Kidney (tissue), 14 donors: ENCODE measurements around the gene XDH. TPM values are rescaled to one million over a fixed set of nuclear protein-coding genes. Genes with fewer than 3 reads are reported as not detected.

Experiments used
- DNase-seq, 5 donors: peaks; one replicate each; pipeline ENCODE4 v3.0.0-alpha.2; 2013 to 2020
- FAIRE-seq: peaks from 2 replicates; lab custom pipeline; 2012; peaks lifted over from hg19 to GRCh38; lab: Jason Lieb, UNC
- H3K27ac ChIP-seq, 2 donors: one replicate each; pipeline ENCODE4 v1.7.0; 2013; ENCODE audit warnings: low read depth in 2 of 2, low read length in 2 of 2, inconsistent platforms in 1 of 2
- H3K27me3 ChIP-seq: one replicate; pipeline ENCODE4 v1.7.1; 2013; ENCODE audit warnings: low read length, inconsistent platforms; ENCODE audit not compliant: control insufficient read depth, insufficient read depth
- H3K36me3 ChIP-seq, 3 donors: one replicate each; pipeline versions ENCODE4 v1.7.0 to v1.7.1; 2013; ENCODE audit warnings: low read length in 3 of 3, control low read depth in 1 of 3, inconsistent platforms in 1 of 3; ENCODE audit not compliant: insufficient read depth in 3 of 3, control insufficient read depth in 2 of 3
- H3K4me1 ChIP-seq, 3 donors: one replicate each; pipeline versions ENCODE4 v1.7.0 to v1.7.1; 2013; ENCODE audit warnings: low read length in 3 of 3, inconsistent platforms in 1 of 3, low read depth in 1 of 3; ENCODE audit not compliant: control insufficient read depth in 2 of 3, insufficient read depth in 2 of 3
- H3K4me3 ChIP-seq, 3 donors: one replicate each; pipeline versions ENCODE4 v1.7.0 to v1.8.1; 2013; ENCODE audit warnings: low read length in 3 of 3, control low read depth in 1 of 3, inconsistent platforms in 1 of 3
- H3K9ac ChIP-seq, 3 donors: one replicate each; pipeline versions ENCODE4 v1.7.0 to v1.7.1; 2013; ENCODE audit warnings: low read length in 3 of 3, control low read depth in 1 of 3, inconsistent platforms in 1 of 3
- H3K9me3 ChIP-seq, 3 donors: one replicate each; pipeline versions ENCODE4 v1.7.0 to v1.7.1; 2013; ENCODE audit warnings: low read length in 3 of 3, control low read depth in 1 of 3, inconsistent platforms in 1 of 3; ENCODE audit not compliant: control insufficient read depth in 2 of 3, insufficient read depth in 1 of 3
- intact Hi-C: fragments of 100-400 bp; cut with DNase I; formaldehyde crosslinking; loops from one replicate; pipeline ENCODE4 v1.11.1; 2022
- polyA plus RNA-seq: library from polyadenylated mRNA; stranded (reverse); fragments of 350-450 nt; fragmentation: Illumina TruSeq; extraction: RNeasy Lipid Tissue Mini Kit (QIAGEN cat#74804); gene quantifications from one replicate; pipeline ENCODE4 v1.2.3, GENCODE V29; 2014; ENCODE audit warnings: low read depth, low replicate concordance; ENCODE audit not compliant: insufficient read depth
- total RNA-seq: library from RNA; stranded (reverse); fragmentation: NEBNext Ultra II Directional; extraction: Animal tissue kit (Norgen Biotek cat#: 25700); gene quantifications from one replicate; pipeline ENCODE4 v1.2.1, GENCODE V29; 2021
- TF ChIP-seq, protein P1 (sequence below): IDR thresholded peaks from 3 replicates; pipeline ENCODE4 v1.5.1; 2012; ENCODE audit warnings: mild to moderate bottlenecking, moderate library complexity, borderline replicate concordance; ENCODE audit not compliant: insufficient read depth; ENCODE audit errors: extremely low read depth
- donor health status: control.
- donor health status: control.
- donor health status: control.
- donor health status: control.
- donor health status: control.
- donor health status: DM: yes; HTN: yes; CAD: no.
- donor health status: Normal renal cell carcinoma (clear cell type).

Gene XDH
- total and polyA plus RNA-seq, 2 donors from 2014 or later = 3.1 TPM; not detected in 1

DNA sequence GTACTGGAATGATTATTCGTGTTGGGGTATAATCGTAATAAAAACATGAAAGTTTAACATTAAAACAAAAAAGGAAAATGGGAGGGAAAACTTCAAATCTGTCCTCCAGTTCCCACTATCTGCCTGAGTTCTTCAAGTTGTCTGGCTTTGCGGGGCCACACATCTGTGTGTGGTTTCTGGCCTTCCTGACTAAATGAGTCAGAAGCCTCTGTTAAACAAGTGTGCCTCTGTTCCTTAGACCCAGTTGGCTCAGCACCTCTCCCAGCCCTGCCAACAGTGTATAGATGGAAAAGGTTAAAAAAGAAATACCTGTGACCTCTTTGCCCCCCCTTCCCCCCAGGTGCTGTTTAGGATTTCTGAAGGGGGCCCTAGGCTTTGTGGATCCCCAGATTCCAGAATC lies 30.2 kb downstream of the XDH start:
- H3K4me3 ChIP-seq = no peak overlapping the region
- H3K27ac ChIP-seq = no peak overlapping the region
- H3K9me3 ChIP-seq = no peaks in the 10 kb centered on the region
- no peaks in the 10 kb centered on the region for H3K4me1 ChIP-seq
- FAIRE-seq (no peak), DNase-seq (no peak)
- no peaks in the 10 kb centered on the region for H3K36me3 ChIP-seq
- TF ChIP-seq, protein P1, sequence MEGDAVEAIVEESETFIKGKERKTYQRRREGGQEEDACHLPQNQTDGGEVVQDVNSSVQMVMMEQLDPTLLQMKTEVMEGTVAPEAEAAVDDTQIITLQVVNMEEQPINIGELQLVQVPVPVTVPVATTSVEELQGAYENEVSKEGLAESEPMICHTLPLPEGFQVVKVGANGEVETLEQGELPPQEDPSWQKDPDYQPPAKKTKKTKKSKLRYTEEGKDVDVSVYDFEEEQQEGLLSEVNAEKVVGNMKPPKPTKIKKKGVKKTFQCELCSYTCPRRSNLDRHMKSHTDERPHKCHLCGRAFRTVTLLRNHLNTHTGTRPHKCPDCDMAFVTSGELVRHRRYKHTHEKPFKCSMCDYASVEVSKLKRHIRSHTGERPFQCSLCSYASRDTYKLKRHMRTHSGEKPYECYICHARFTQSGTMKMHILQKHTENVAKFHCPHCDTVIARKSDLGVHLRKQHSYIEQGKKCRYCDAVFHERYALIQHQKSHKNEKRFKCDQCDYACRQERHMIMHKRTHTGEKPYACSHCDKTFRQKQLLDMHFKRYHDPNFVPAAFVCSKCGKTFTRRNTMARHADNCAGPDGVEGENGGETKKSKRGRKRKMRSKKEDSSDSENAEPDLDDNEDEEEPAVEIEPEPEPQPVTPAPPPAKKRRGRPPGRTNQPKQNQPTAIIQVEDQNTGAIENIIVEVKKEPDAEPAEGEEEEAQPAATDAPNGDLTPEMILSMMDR = no peak
- H3K27me3 ChIP-seq = no peaks in the 10 kb centered on the region
- H3K9ac ChIP-seq = no peak overlapping the region
- intact Hi-C loops = no loop called here

DNA sequence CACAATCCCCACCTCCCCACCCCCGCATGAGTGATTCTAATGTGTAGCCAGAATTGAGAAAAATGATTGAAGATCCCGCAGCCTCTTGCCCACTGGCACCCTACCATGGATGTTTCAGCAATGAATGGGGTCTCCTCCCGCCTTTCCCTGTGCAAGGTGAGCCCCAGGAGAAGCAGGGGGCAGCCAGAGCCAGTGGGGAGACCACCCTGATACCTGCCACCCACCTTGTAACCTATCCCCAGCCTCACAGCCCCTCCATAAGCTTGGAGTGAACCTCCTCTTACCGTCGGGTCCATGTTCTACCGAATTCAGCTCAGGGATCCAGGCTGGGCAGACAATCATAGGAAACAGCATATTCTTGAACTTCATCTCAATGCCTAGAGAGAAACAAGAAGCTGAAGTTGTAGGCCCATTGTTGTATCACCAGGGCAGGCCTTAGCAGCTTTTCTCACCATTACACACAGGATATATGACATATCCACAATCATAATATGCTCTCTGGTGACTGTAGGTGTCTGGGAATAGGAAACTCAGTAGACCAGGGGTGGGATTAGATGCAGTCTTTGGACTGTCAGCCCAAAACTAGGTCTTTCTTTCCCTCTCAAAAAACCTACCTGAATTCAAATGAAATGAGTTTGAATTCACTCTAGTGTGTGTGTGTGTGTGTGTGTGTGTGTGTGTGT lies 30.9 kb downstream of the XDH start:
- no peak for DNase-seq

DNA sequence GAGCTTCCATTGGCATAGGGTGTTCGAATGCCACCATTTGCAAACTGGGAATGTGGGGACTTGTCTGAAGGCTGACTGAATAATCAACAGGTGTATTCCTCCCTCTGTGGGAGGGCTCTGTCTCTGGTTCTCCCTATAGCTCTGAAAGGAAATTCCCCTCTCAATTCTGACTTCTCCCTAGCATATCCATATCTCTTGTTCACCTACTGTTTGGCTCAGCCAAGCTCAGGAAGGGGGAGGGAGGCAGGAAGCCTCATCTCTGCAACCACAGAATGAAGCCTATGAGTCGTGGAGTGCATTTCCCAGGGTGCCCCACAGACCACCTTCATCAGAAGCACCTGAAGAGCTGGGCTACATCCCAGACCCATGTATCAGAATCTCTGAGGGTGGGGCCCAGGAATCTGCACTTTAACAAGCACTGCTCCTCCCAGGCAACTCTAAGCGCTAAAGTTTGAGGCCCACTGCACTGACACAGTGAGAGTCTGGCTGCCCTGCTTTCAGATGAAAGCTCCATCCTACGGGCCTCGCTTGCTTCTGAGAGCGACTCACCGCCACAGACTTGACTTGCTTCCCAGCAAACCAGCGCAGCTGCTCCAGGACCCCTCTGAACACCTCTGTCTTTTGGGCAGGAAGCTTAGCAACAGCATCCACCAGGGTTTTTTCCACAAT lies 32.0 kb downstream of the XDH start:
- Histone ChIP-seq H3K27me3 (no peaks in the 10 kb centered on the region), H3K4me3 (no peak overlapping the region), H3K9ac (no peak overlapping the region), H3K9me3 (no peaks in the 10 kb centered on the region), H3K36me3 (no peaks in the 10 kb centered on the region), H3K4me1 (no peaks in the 10 kb centered on the region), H3K27ac (no peak overlapping the region)
- DNase-seq = no peak
- TF ChIP-seq, protein P1 = no peak
- FAIRE-seq = no peak
- intact Hi-C loops = no loop called here

More for the DNA sequence above, 30.9 kb downstream of the XDH start:
- no peaks in the 10 kb centered on the region for H3K9me3 ChIP-seq
- FAIRE-seq = no peak
- intact Hi-C loops = no loop called here
- no peak overlapping the region for H3K4me3 ChIP-seq
- no peaks in the 10 kb centered on the region for H3K4me1 ChIP-seq
- no peak overlapping the region for H3K9ac ChIP-seq
- no peak overlapping the region for H3K27ac ChIP-seq
- H3K36me3 ChIP-seq = no peaks in the 10 kb centered on the region
- no peaks in the 10 kb centered on the region for H3K27me3 ChIP-seq
- TF ChIP-seq, protein P1 = no peak
